Activated CD4-positive, CD25-positive, alpha-beta regulatory T cell treated with anti-CD3 and anti-CD28 coated beads, Interleukin-2, amount 50 U/mL, for 72 hours (primary cell): Measurements from ENCODE around the gene AP4E1.
A peak's percentile ranks its signal among the peaks of the same experiment; 100 is the strongest.
"Not testable (repeated sequence)": the region's sequence is repeated elsewhere in the genome, so short reads cannot be mapped to it uniquely, and the experiment has no call there.

Experiments used
- DNase-seq: peaks from one replicate; pipeline ENCODE4 v3.0.0; 2021

Gene AP4E1

DNA sequence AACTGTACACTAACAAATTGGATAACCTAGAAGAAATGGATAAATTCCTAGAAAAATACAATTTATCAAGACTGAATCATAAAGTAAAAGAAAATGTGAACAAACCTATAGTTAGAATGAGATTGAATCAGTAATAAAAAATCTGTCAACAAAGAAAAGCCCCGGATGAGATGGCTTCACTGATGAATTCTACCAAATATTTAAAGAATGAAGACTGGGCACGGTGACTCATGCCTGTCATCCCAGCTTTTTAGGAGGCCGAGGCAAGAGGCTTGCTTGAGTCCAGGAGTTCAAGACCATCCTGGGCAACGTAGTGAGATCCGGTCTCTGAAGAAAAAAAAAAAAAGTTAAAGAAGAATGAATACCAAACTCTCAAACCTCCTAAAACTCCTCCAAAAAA lies 17.7 kb upstream of the AP4E1 start:
- no peak for DNase-seq

DNA sequence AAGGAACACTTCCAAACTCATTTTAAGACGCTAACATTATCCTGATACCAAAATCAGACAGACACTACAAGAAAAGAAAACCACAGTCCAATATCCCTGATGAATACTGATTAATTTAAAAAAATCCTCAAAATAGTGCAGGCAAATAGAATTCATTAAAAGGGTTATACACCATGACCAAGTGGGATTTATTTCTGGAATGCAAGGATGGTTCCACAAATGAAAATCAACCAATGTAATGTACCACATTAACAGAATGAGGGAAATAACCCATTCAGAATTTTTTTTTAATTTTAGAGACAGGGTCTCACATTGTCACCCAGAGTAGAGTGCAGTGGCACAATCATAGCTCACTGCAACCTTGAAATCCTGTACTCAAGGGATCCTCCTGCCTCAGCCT lies 17.3 kb upstream of the AP4E1 start:
- no peak for DNase-seq

DNA sequence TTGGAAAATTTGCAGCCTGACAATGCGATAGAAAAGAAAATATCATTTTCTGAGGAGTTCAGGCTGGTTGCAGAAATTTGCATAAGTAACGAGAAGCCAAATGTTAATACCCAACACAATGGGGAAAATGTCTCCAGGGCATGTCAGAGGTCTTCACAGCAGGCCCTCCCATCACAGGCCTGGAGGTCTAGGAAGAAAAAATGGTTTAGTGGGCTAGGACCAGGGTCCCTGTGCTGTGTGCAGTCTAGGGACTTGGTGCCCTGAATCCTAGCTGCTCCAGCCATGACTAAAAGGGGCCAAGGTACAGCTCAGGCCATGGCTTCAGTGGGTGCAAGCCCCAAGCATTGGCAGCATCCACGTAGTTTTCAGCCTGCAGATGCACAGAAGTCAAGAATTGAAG lies 14.5 kb upstream of the AP4E1 start:
- DNase-seq, result no peak

DNA sequence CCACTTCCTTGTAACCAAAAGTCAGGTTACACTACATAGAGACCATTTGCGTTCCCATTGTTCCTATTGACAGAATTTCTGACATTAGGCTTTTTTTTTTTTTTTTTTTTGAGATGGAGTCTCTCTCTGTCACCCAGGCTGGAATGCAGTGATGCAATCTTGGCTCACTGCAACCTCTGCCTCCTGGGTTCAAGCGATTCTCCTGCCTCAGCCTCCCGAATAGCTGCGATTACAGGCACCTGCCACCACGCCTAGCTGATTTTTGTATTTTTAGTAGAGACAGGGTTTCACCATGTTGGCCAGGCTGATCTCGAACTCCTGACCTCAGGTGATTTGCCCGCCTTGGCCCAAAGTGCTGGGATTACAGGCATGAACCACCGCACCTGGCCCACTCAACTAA lies 7.1 kb upstream of the AP4E1 start:
- not testable (repeated sequence) for DNase-seq

DNA sequence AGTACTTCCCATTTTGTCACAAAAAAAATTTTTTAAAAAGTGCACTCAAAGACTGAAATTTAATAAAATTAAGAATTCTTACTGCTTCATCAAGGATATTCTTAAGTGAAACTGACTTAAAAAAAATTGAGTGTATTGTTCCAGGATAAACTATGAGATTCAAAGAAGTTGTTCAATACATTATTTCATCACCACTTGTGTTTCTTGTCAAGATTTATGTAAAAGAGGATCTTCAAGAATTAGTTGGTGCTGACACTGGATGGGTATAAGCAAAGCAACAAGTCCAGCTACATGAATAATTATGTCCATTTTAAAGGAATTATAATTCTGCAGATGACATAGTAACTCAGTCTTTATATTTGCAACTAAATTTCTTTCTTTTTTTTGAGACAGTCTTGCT lies 4.3 kb upstream of the AP4E1 start:
- no peak for DNase-seq

DNA sequence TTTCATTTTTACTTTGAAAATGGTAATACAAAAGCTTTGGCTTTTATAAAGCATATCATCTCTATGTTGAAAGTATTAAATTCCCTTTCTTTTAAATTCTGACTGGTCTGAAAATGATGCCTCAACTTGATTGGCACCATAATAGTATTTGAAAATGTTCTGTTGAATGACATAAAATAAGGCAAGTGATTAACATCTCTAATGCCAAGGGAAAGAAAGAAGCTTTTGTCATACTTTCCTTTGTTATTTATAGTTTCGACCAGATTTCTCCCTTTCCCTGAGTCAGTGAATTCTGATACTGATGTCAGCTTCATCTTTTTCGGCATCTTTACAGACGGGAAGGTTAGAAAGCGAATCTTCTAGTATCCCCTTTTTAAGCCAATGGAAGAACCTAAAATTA lies 3.4 kb upstream of the AP4E1 start:
- no peak for DNase-seq

DNA sequence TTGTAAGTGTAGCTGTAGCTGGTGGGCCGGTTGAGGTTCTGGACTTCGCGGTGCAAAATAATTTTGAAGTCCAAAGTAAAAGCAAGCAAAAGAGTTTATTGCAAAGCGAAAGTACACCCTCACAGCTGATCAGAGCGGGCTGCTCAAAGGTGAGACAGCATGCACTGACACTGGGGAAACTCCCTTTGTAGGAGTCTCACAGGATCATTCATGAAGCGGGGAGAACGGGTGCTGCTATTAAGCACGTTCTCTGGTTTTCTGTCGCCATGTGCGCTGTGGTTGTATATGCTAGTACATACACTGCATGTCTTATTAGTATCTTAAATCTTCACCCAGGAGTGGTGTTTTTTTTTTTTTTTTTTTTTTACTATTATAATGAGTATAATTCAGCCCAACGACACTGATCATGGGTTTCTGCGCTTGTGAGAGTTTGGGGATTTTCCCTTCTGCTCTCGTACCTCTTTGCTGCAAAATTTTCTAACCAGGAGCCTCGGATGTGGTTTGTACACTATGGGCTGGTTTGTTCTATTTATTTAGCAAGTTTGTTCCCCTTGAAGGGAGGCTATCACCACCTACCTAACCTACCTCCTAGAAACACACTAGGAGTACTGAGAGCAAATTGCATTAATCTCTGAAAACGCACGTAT lies 1.4 kb upstream of the AP4E1 start:
- peak; percentile 72 for DNase-seq

DNA sequence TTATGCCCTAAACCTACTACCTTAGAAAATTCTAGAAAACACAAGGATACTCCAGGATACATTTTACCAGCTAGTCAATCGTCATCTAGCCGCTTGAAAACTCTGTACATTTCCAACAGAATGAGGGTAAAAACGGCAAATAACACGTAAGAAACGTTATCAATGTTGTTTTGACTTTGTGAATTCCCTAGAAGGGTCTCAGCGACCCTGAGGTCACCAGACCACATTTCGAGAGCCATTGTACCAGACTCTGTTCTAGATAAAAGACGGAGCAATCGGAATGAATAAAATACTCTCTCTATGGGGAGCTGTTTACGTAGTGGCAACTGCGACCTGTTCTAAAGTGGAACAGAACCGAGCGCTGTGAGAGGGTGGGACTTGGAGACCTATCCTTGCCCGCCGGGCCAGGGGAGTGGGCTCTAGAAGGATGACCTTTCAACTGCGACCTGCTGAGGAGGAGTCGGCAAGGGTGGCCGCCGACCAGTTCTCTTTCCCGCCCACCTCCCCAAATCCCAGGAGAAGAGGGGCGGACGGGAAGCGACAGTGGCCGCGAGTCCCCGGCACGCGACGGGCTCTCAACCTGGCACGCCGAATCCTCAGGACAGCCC lies 778 bp upstream of the AP4E1 start:
- DNase-seq, result no peak

DNA sequence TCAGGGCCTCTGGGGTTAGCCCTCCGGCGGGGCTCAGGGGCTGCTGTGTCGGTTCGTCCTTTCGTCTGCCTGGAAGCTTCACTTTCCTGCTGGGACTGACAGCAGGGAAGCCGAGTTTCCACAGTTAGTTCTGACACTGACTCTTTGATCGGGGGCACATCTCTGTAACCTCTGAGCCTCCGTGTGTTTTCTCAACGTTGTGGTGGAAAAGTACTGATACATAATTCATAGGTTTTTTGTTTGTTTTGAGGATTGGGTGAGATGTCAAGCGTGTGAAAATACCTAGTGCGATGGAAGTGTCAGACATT lies 481 bp downstream of the AP4E1 start:
- DNase-seq, result no peak

DNA sequence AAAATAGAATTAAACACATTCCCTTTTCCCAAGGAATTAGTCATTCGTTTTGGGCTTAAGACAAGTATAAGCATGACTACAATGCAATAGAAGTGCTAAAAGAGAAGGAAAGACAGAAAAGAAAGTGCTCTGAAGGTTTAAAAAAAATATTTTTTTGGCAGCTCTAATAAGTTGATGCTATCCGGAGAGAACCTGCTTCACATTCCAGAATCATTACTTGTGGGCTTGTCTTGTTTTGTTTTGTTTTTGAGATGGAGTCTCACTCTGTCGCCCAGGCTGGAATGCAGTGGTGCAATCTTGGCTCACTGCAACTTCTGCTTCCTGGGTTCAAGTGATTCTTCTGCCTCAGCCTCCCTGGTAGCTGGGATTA lies 1.9 kb downstream of the AP4E1 start:
- not testable (repeated sequence) for DNase-seq

DNA sequence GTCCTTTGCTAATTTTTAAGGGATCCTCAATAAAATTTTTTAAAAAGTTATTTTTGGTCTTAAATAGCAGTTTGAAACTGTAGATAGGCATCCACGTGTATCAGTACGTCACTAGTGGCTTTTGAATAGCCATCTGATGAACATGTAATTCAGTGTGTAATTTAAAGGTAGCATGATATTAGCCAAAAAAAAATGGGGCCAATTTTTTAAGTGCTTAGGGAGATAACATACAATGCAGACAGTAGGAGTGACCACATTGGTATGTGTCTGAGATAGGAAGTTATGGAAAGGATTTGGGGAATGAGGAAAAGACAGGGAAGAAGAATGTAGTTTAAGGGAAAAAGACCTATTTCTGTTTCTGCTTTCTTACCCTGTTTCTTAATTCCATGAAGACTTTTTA lies 2.5 kb downstream of the AP4E1 start:
- DNase-seq, result no peak

DNA sequence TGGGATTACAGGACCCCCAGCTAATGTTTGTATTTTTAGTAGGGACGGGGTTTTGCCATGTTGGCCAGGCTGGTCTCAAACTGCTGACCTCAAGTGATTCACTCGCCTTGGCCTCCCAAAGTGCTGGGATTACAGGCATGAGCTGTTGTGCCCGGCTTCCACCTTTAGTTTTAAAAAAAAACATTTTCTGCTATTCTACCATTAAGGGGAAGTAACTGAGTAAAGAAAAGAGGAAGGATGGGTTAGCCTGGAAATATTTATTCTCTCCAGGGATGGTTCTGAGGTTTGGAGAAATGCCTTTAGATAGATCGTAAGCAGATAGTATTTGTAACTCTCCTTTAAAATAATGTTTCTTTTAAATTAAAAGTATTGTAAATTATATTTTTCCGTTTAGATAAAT lies 3.1 kb downstream of the AP4E1 start:
- no peak for DNase-seq

DNA sequence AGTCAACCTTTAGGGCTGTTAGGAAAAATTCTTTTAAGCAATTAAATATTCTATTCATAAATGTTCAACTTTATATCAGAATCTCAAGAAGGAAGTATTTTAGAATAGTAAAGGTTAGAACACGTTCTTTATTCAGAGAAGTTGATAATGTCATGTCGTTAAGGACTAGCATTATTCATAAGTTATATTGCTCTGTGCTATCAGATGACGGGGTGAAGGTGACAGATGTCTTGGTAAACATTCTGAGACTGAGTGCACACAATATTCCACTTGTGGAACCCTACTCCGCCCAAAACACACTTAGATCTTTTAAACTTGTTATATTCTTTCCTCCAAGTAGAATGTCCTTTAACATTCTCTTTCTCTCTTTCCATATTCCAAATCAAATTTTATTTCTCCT lies 7.9 kb downstream of the AP4E1 start:
- no peak for DNase-seq

DNA sequence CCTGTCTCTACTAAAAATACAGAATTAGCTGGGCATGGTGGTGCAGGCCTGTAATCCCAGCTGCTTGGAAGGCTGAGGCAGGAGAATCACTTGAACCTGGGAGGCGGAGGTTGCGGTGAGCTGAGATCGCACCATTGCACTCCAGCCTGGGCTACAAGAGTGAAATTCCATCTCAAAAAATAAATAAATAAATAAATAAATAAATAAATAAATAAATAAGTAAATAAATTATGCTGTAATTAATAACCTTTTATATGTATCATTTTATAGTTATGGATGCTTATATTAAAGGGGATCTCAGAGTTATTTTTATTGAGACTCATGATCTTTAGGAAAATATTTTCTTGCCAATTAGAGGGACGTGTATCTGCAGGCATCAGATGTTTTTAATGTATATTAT lies 10.9 kb downstream of the AP4E1 start:
- not testable (repeated sequence) for DNase-seq

DNA sequence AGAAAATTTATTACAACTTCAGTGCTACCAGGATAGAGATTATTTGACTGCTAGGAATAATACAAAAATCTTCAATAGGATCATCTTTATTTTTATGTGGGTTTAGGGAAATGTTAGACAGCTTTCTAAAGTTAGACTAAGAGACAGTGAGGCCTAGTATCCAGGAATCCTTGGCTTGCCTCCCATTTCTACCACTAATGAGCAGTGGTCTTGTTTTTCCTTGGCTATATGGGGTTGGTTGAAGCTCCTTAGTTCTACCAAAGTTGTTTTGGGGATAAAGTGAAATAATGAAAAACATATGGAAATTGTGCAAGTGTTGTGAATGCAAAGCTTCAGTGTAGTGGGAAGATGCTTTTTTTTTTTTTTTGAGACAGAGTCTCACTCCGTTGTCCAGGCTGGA lies 16.8 kb downstream of the AP4E1 start:
- no peak for DNase-seq

DNA sequence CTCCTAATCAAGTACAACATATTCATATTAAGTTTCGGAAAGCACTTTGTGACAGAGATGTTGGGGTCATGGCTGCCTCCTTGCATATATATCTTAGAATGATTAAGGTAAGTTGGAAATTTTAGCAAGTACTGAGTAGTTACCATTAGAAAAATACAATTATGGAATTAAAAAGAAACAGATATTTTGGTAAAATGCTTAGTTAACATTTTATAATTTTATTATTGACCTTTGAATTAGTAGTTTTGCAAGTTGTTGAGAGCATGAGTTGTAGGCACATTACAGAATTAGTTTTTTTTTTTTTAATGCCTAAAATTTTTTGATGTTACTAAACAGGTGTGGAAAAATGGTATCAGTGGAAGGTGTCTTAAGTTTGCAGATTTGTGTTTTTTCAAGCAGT lies 20.6 kb downstream of the AP4E1 start:
- no peak for DNase-seq

DNA sequence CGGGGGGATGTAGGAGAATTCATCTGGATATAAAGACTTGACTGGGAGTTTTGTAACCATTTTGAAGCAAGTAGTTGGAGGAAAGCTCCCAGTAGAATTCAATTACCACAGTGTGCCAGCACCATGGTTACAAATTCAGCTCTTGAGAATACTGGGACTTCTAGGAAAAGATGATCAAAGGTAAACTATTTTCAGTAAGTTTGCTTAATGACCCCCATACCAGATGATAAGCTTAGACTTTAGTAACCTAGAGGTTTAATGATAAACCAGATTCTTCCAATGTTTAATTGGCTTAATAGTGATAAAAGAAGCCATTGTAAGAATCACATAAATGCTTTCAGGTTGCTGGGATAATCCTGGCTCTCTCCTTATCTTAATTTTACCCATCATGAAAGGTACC lies 22.3 kb downstream of the AP4E1 start:
- no peak for DNase-seq

DNA sequence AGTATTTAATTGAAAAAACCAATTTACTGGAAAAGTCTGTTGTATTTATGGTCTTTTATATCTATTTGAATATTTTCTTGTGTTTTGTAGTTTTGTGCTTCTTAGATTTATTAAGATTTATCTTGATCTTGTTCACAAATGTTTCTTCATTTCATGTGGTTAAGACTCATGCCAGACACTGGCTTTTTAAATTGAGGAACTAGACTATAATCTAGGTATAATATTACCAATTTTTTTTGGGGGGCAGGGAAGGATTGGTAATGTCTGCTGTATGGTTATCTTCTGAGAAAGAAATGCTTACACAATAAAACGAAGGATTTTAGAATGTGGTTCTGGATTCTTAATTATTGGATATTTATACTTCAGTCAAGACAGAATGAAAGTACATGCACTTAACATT lies 24.9 kb downstream of the AP4E1 start:
- no peak for DNase-seq

DNA sequence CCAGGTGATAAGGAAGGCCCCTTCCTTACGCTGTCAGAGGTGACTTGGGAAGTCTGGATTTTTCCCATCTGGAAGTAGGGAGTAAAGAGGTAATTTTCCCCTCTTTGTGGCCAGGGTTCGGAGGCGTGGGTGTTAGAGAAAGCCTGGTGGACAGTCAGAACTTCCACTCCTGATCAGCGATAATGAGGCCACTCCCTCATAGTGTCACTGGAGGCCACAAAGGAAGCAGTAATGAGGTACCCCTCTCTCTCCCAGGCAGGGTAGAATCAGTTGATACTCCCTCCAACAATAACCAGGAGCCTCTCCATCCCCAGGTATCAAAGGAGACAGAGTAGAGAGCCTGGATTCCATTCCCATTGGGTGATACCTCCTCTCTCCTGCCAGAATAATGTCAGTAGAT lies 30.0 kb downstream of the AP4E1 start:
- DNase-seq, result no peak

DNA sequence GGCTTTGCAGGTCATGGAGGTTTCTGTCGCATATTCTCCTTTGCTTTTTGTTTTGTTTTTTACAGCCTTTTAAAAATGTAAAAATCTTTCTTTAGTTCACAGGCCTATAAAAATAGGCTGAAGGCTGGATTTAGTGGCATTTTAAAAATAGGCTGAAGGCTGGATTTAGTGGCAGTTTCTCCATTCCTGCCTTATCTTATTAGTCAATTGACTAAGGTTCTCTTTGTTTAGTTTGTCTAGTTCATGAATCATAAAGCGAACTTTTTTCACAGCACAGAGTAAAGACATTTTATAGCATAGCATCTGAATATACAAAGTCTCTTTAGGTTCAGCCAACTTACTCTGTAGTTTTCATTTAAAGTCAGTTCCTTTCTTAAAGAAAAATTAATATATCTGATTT lies 31.4 kb downstream of the AP4E1 start:
- no peak for DNase-seq

DNA sequence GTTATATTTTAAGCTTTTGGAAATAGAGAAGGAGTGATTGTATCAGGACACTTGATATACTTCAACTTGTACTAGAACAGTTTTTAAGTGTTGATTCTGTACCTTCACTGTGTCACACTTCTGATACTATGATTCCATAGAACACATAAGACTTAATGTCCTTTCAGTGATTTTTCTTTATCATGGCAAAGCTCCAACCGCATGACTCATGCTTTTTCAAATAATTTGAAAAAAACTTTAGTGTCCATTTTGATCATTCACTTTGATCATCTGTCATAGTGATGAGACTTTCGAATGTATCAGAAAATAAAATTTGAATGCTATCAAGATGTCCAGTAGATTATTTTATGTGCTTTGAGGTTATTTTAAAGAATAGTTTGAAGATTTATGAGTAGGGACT lies 32.0 kb downstream of the AP4E1 start:
- DNase-seq, result no peak

DNA sequence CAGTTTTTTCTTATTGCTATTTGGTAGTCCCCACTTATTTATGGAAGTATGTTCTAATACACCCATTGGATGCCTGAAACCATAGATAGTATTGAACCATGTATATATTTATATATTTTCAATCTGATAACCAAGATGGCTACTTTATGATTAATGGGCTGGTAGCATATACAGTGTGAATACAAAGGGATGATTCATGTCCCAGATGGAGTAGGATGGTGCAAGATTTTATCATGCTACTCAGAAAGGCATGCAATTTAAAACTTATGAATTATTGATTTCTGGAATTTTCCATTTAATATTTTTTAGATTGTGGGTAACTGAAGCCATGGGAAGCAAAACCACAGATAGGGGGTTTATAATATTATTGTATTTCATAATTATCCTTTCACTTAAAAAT lies 35.2 kb downstream of the AP4E1 start:
- no peak for DNase-seq

DNA sequence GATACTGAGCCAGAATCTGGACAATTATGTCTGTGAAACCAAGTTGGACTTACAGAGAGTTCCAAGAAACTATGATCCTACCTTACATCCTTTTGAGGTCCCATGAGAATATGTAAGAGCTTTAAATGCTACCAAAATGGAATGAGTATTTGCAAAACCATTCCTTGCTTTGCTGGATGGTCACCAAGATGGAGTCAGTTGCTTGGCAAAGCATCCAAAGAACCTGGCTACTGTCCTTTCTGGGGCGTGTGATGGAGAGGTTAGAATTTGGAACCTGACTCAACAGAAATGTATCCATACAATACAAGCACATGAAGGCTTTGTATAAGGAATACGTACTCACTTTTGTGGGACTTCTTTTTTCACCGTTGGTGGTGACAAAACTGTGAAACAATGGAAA lies 36.2 kb downstream of the AP4E1 start:
- no peak for DNase-seq

DNA sequence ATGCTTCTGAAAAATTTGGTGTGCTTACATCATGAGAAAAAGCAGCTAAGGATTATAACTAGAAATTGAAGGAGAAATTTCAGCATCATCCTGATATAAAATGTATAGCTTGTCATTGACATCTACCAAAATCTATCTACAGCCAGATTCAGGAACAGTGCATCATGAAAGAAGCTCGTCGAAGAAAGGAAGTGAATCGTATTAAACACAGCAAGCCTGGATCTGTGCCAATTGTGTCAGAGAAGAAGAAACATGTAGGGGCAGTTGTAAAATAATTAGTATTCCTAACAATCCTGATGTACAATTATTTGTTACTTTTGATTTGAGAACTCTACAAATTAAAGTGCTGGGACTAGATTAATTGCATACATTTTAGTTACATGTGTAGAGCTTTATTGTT lies 37.2 kb downstream of the AP4E1 start:
- DNase-seq, result no peak

DNA sequence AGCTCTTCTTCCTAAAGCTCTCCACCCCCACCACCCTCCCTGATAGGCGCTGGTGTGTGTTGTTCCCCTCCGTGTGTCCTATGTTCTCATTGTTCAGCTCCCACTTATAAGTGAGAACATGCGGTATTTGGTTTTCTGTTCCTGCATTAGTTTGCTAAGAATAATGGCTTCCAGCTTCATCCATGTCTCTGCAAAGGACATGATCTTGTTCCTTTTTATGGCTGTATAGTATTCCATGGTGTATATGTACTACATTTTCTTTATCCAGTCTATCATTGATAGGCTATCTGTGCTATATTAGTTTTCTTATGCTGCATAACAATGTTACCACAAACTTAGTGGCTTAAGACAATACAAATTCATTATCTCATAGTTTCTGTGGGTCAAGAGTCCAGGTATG lies 42.3 kb downstream of the AP4E1 start:
- DNase-seq, result not testable (repeated sequence)

DNA sequence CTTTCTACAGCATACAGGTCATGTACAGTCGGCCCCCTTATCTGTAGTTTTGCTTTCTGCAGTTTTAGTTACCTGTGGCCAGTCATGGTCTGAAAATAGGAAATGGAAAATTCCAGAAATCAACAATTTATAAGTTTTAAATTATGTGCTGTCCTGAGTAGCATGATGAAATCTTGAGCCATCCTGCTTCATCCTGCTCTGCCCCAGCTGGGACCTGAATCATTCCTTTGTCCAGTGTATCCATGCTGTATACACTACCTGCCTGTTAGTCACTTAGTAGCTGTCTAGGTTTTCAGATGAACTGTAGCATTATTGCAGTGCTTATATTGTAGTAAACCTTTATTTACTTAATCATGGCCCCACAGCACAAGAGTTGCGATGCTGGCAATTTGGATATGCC lies 44.8 kb downstream of the AP4E1 start:
- no peak for DNase-seq
